OCI-LY1 (cell line): ENCODE data around the gene IL10RB.

Experiments used
- H2AFZ ChIP-seq: fragments of 200-600 bp; sonication (generic), shearing (Covaris generic); 2 replicates; pipeline ENCODE4 v1.6.0; 2014; ENCODE audit warnings: antibody characterized with exemption, mild to moderate bottlenecking, low read length
- H3F3A ChIP-seq: fragments of 200-600 bp; sonication (generic), shearing (Covaris generic); 2 replicates; pipeline ENCODE4 v1.6.0; 2014; ENCODE audit warnings: mild to moderate bottlenecking, antibody characterized with exemption, low read length, moderate library complexity; ENCODE audit not compliant: insufficient read depth
- H3K27ac ChIP-seq: fragments of 200-600 bp; sonication (generic); 2 replicates; pipeline ENCODE4 v1.5.1; 2014; ENCODE audit warnings: low read length, mixed run types, mild to moderate bottlenecking, low read depth; ENCODE audit not compliant: poor library complexity, severe bottlenecking
- H3K27me3 ChIP-seq: fragments of 200-600 bp; sonication (generic); 2 replicates; pipeline ENCODE4 v1.6.0; 2014; ENCODE audit warnings: antibody characterized with exemption, mild to moderate bottlenecking, low read length, moderate library complexity; ENCODE audit not compliant: insufficient read depth
- H3K36me3 ChIP-seq: fragments of 200-600 bp; sonication (generic); 2 replicates; pipeline ENCODE4 v1.6.1; 2014; ENCODE audit warnings: mild to moderate bottlenecking, antibody characterized with exemption, low read length, moderate library complexity, mixed read lengths; ENCODE audit not compliant: insufficient read depth
- H3K4me1 ChIP-seq: fragments of 200-600 bp; sonication (generic); 2 replicates; pipeline ENCODE4 v1.5.1; 2014; ENCODE audit warnings: mild to moderate bottlenecking, low read length, moderate library complexity; ENCODE audit not compliant: insufficient read depth, severe bottlenecking
- H3K4me2 ChIP-seq: fragments of 200-600 bp; sonication (generic), shearing (Covaris generic); 2 replicates; pipeline ENCODE4 v1.6.1; 2014; ENCODE audit warnings: low read length
- H3K4me3 ChIP-seq: fragments of 200-600 bp; sonication (generic); 2 replicates; pipeline ENCODE4 v1.5.1; 2014; ENCODE audit warnings: low read length, low read depth, mild to moderate bottlenecking, mixed read lengths; ENCODE audit not compliant: poor library complexity, severe bottlenecking
- H3K79me2 ChIP-seq: fragments of 200-600 bp; shearing (Covaris generic); 2 replicates; pipeline ENCODE4 v1.6.1; 2016; ENCODE audit warnings: mixed run types, low read length, mixed read lengths; ENCODE audit not compliant: insufficient read depth
- H3K9ac ChIP-seq: fragments of 200-600 bp; sonication (generic), shearing (Covaris generic); 2 replicates; pipeline ENCODE4 v1.6.1; 2014; ENCODE audit warnings: mild to moderate bottlenecking, low read length, mixed read lengths
- H3K9me2 ChIP-seq: fragments of 200-600 bp; sonication (generic), shearing (Covaris generic); 2 replicates; pipeline ENCODE4 v1.6.1; 2014; ENCODE audit warnings: low read depth, mild to moderate bottlenecking, low read length, mixed read lengths
- H3K9me3 ChIP-seq: fragments of 200-600 bp; shearing (Covaris generic); 2 replicates; pipeline ENCODE4 v1.6.1; 2014; ENCODE audit warnings: low read length, mixed read lengths
- H4K20me1 ChIP-seq: fragments of 200-600 bp; sonication (generic), shearing (Covaris generic); 2 replicates; pipeline ENCODE4 v1.6.0; 2016; ENCODE audit warnings: mild to moderate bottlenecking, low read length; ENCODE audit not compliant: insufficient read depth
- EZH2 ChIP-seq: fragments of 200-600 bp; sonication (generic), shearing (Covaris generic); IDR thresholded peaks from 2 replicates; pipeline ENCODE4 v1.8.0; 2017; ENCODE audit warnings: borderline replicate concordance, mixed run types, mild to moderate bottlenecking, antibody characterized with exemption, low read length, moderate library complexity, mixed read lengths
- TF ChIP-seq, protein P1 (sequence below): fragments of 200-600 bp; sonication (generic), shearing (Covaris generic); IDR thresholded peaks from 2 replicates; pipeline ENCODE4 v1.5.1; 2017; ENCODE audit warnings: mild to moderate bottlenecking, antibody characterized with exemption, low read length, moderate library complexity, mixed read lengths

The IL10RB gene

DNA sequence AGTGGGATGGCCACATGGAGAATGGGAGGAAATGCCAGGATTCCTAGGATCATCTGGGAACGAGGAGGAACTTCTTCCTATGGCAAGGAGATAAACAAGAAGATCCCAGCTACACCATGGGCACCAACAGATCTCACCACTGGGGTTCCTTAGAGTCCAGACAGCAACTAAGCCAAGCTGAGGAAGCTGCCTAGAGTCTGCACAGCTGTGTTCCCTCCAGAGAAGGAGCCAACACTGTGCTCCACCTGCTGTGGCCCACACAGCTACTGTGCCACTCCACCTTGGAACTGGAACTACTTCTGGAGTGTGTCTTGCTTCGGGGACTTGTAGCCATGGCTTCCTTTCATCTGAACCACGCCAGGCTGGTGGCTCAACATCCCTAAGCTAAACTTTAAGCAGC, 64.6 kb downstream of the IL10RB start:
- Histone ChIP-seq H3K9me2 (no peaks in the 10 kb centered on the region), H3K9me3 (peaks cover 5% of the 10 kb centered on the region), H2AFZ (no peak overlapping the region), H3K36me3 (peaks cover 63% of the 10 kb centered on the region), H3K79me2 (peaks cover 88% of the 10 kb centered on the region), H3F3A (no peaks in the 10 kb centered on the region), H3K27ac (no peak overlapping the region), H3K4me1 (peaks cover 28% of the 10 kb centered on the region), H3K9ac (no peak overlapping the region), H3K4me2 (no peak overlapping the region), H4K20me1 (no peaks in the 10 kb centered on the region), H3K4me3 (no peak overlapping the region), H3K27me3 (no peaks in the 10 kb centered on the region)
- TF ChIP-seq EZH2: no peak
- TF ChIP-seq, protein P1, sequence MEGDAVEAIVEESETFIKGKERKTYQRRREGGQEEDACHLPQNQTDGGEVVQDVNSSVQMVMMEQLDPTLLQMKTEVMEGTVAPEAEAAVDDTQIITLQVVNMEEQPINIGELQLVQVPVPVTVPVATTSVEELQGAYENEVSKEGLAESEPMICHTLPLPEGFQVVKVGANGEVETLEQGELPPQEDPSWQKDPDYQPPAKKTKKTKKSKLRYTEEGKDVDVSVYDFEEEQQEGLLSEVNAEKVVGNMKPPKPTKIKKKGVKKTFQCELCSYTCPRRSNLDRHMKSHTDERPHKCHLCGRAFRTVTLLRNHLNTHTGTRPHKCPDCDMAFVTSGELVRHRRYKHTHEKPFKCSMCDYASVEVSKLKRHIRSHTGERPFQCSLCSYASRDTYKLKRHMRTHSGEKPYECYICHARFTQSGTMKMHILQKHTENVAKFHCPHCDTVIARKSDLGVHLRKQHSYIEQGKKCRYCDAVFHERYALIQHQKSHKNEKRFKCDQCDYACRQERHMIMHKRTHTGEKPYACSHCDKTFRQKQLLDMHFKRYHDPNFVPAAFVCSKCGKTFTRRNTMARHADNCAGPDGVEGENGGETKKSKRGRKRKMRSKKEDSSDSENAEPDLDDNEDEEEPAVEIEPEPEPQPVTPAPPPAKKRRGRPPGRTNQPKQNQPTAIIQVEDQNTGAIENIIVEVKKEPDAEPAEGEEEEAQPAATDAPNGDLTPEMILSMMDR: no peak

DNA sequence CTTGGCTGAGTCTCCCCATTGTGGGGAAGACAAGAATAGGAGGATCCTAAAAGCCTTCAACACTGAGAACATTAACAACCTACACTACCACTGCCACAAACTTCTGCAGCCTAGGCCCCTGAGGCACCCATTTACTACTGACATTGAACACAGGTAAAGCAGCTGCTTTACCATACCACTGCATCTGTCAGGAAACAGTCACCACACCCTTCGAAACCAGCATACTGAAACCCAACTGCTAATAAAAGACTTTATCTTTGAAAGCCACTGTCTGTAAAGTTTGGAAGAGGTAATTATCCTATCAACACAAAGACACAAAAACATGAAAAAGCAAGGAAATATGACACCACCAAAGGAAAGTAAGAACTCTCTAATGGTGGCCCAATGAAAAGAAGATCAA, 66.0 kb downstream of the IL10RB start:
- Histone ChIP-seq H3K4me3 (no peak overlapping the region), H3K36me3 (peaks cover 65% of the 10 kb centered on the region), H3F3A (no peaks in the 10 kb centered on the region), H3K4me2 (no peak overlapping the region), H4K20me1 (no peaks in the 10 kb centered on the region), H3K79me2 (peaks cover 74% of the 10 kb centered on the region), H3K9ac (no peak overlapping the region), H3K9me2 (no peaks in the 10 kb centered on the region), H3K27me3 (no peaks in the 10 kb centered on the region), H3K27ac (no peak overlapping the region), H3K4me1 (peaks cover 14% of the 10 kb centered on the region), H3K9me3 (peaks cover 5% of the 10 kb centered on the region), H2AFZ (no peak overlapping the region)
- TF ChIP-seq, protein P1: no peak
- no peak for TF ChIP-seq EZH2

DNA sequence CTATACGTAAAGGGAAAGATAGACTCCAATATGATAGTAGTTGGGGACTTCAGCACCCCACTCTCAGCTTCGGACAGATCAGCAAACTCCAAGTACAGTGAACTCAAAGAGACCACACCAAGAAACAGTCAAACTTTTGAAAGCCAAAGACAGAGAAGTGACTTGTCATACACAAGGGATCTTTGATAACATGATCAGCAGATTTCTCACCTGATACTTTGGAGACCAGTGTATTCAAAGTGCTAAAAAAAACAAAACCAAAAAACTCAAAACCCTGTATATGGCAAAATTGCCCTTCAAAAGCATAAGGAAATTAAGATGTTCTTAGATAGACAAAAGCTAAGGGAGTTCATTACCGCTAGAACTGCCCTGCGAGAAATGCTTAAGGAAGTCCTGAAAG, 68.0 kb downstream of the IL10RB start:
- peaks cover 5% of the 10 kb centered on the region for H3K9me3 ChIP-seq
- H3K27me3 ChIP-seq: no peaks in the 10 kb centered on the region
- no peak overlapping the region for H3K9ac ChIP-seq
- peaks cover 58% of the 10 kb centered on the region for H3K79me2 ChIP-seq
- H3K9me2 ChIP-seq: no peaks in the 10 kb centered on the region
- H3K4me2 ChIP-seq: no peak overlapping the region
- H3K27ac ChIP-seq: no peak overlapping the region
- no peaks in the 10 kb centered on the region for H4K20me1 ChIP-seq
- TF ChIP-seq, protein P1: no peak
- H3K36me3 ChIP-seq: peaks cover 63% of the 10 kb centered on the region
- peaks cover 5% of the 10 kb centered on the region for H3K4me1 ChIP-seq
- no peak overlapping the region for H3K4me3 ChIP-seq
- no peaks in the 10 kb centered on the region for H3F3A ChIP-seq
- H2AFZ ChIP-seq: no peak overlapping the region
